Heart left ventricle (tissue), 13 donors: ENCODE results near the gene GAB4.

ENCODE experiments used
- POLR2A ChIP-seq, 2 donors: fragments of 450-650 bp; IDR thresholded peaks; one replicate each; pipeline ENCODE4 v1.6.1; 2017; ENCODE audit warnings: antibody characterized with exemption in 2 of 2, mild to moderate bottlenecking in 2 of 2, moderate library complexity in 2 of 2
- TF ChIP-seq, protein P1 (sequence below), 12 donors: fragments of 200-600 bp; sonication (generic) in 4 of 12; IDR thresholded peaks; one replicate each; pipeline versions ENCODE4 v1.5.0 to v1.8.0; 2018 to 2022; ENCODE audit warnings: antibody characterized with exemption in 12 of 12, mild to moderate bottlenecking in 5 of 12
- donor health status: ischemic (EF 13 %, LVEDD 7.1; RV severe dilation, severe dysfunction).
- donor health status: DM: no; HTN: yes; CAD: no.
- donor health status: DM: no; HTN: no; CAD: no.
- donor health status: ischemic (EF 25% LVEDD 6.9; RV normal size, moderate dysfunction).
- donor health status: ischemic (EF 25% LVEDD 5.7; RV mildly dilated, moderate dysfunction).
- donor health status: ischemic (EF 35%, LVEDD 5.7; RV mildly dilated, moderate dysfunction).
- donor health status: nonischemic (EF 11% LVEDD 7.7; RV severe dilation, severe dysfunction).
- donor health status: DM: yes; HTN: yes; CAD: no.
- donor health status: PGD.
- donor health status: ischemic (EF 29% LVEDD 5.4; RV normal size, mild dysfunction).
- donor health status: nonischemic (EF 23%, LVEDD 6.1; RV moderate dilation, normal function).

GRCh38 chr22:16957781-16958180, 50.2 kb downstream of the GAB4 start:
- no peak for TF ChIP-seq POLR2A (IDR thresholded peaks at IDR 0.05)
- TF ChIP-seq, protein P1, sequence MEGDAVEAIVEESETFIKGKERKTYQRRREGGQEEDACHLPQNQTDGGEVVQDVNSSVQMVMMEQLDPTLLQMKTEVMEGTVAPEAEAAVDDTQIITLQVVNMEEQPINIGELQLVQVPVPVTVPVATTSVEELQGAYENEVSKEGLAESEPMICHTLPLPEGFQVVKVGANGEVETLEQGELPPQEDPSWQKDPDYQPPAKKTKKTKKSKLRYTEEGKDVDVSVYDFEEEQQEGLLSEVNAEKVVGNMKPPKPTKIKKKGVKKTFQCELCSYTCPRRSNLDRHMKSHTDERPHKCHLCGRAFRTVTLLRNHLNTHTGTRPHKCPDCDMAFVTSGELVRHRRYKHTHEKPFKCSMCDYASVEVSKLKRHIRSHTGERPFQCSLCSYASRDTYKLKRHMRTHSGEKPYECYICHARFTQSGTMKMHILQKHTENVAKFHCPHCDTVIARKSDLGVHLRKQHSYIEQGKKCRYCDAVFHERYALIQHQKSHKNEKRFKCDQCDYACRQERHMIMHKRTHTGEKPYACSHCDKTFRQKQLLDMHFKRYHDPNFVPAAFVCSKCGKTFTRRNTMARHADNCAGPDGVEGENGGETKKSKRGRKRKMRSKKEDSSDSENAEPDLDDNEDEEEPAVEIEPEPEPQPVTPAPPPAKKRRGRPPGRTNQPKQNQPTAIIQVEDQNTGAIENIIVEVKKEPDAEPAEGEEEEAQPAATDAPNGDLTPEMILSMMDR (IDR thresholded peaks at IDR 0.05), result no peak
